ENCODE data around the gene APOL2.

Gene APOL2

GRCh38 chr22:36199001-36199551 lies 40.3 kb downstream of the APOL2 start:
- no peaks in the 10 kb centered on the region for H3K36me3 ChIP-seq (ENCODE audit: control insufficient read depth, insufficient read depth, low read length)
- no peaks in the 10 kb centered on the region for H3K27me3 ChIP-seq (ENCODE audit: control insufficient read depth, insufficient read depth, low read length)
- no peak for TF ChIP-seq CTCF (IDR thresholded peaks at IDR 0.05)
- peaks cover 4% of the 10 kb centered on the region for H3K4me1 ChIP-seq
- no peak overlapping the region for H3K27ac ChIP-seq
- H3K9ac ChIP-seq = no peak overlapping the region
- no peak overlapping the region for H2AFZ ChIP-seq
- no peak overlapping the region for H3K4me3 ChIP-seq (ENCODE audit: low read depth, low read length)
- no peaks in the 10 kb centered on the region for H3K9me3 ChIP-seq (ENCODE audit: control insufficient read depth, low read length)
- H3K79me2 ChIP-seq = no peaks in the 10 kb centered on the region
- no peak overlapping the region for H3K4me2 ChIP-seq (ENCODE audit: low read length)

DNA sequence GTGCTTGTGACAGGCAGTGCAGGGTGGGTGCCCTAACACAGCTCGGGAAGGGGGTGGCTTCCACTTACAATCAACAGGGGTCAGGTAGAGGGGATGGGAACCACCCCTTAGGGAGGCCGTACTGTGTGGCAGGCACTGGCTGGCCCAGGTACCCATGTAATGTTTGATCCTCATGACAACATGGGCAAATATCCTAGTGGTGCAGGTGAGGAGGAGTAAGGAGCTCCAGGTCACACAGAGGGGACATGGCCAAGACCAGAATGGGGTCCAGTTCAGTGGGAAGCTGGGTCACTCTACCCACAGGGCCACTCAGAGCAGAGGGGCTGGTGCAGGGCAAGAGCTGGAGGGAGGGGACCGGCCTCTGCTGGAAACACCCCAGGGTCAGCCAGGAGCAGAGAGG lies 40.8 kb downstream of the APOL2 start:
- Histone ChIP-seq H3K36me3 (ENCODE audit: control insufficient read depth, insufficient read depth, low read length) (no peaks in the 10 kb centered on the region), H3K9ac (no peak overlapping the region), H3K79me2 (no peaks in the 10 kb centered on the region), H3K9me3 (ENCODE audit: control insufficient read depth, low read length) (no peaks in the 10 kb centered on the region), H3K4me2 (ENCODE audit: low read length) (no peak overlapping the region), H3K4me1 (peaks cover 4% of the 10 kb centered on the region), H3K27ac (no peak overlapping the region), H2AFZ (no peak overlapping the region), H3K27me3 (ENCODE audit: control insufficient read depth, insufficient read depth, low read length) (no peaks in the 10 kb centered on the region), H3K4me3 (ENCODE audit: low read depth, low read length) (no peak overlapping the region)
- no peak for TF ChIP-seq CTCF (IDR thresholded peaks at IDR 0.05)

GRCh38 chr22:36197514-36198146 lies 41.7 kb downstream of the APOL2 start:
- Histone ChIP-seq H3K4me3 (ENCODE audit: low read depth, low read length) (no peak overlapping the region), H3K4me1 (no peaks in the 10 kb centered on the region), H3K9ac (no peak overlapping the region), H2AFZ (no peak overlapping the region), H3K27ac (peak overlapping the region; percentile 24), H3K4me2 (ENCODE audit: low read length) (no peak overlapping the region), H3K79me2 (no peaks in the 10 kb centered on the region), H3K36me3 (ENCODE audit: control insufficient read depth, insufficient read depth, low read length) (no peaks in the 10 kb centered on the region), H3K27me3 (ENCODE audit: control insufficient read depth, insufficient read depth, low read length) (no peaks in the 10 kb centered on the region), H3K9me3 (ENCODE audit: control insufficient read depth, low read length) (no peaks in the 10 kb centered on the region)
- no peak for TF ChIP-seq CTCF (IDR thresholded peaks at IDR 0.05)

GRCh38 chr22:36197065-36197440 lies 42.3 kb downstream of the APOL2 start:
- Histone ChIP-seq H3K4me2 (ENCODE audit: low read length) (no peak overlapping the region), H2AFZ (no peak overlapping the region), H3K27me3 (ENCODE audit: control insufficient read depth, insufficient read depth, low read length) (no peaks in the 10 kb centered on the region), H3K27ac (peak overlapping the region; percentile 11), H3K9ac (no peak overlapping the region), H3K79me2 (no peaks in the 10 kb centered on the region), H3K36me3 (ENCODE audit: control insufficient read depth, insufficient read depth, low read length) (no peaks in the 10 kb centered on the region), H3K9me3 (ENCODE audit: control insufficient read depth, low read length) (no peaks in the 10 kb centered on the region), H3K4me3 (ENCODE audit: low read depth, low read length) (no peak overlapping the region), H3K4me1 (no peaks in the 10 kb centered on the region)
- TF ChIP-seq CTCF (IDR thresholded peaks at IDR 0.05) = no peak

All from parathyroid adenoma (tissue), 2 donors.